GM21825 (cell line): ENCODE results near the gene OBP2B.

Experiments
- ATAC-seq: cut with Tn5 transposase; IDR thresholded peaks from one replicate; pipeline ENCODE4 v1.9.1; 2021; ENCODE audit warnings: mild to moderate bottlenecking, moderate library complexity; ENCODE audit not compliant: unreplicated experiment

The OBP2B gene

GRCh38 chr9:133169102-133169501 lies 39.9 kb downstream of the OBP2B start:
- ATAC-seq, result no peak

- ATAC-seq, result no peak
Observed at GRCh38 chr9:133168432-133168831, 40.6 kb downstream of the OBP2B start.

GRCh38 chr9:133167769-133168168 lies 41.3 kb downstream of the OBP2B start:
- no peak for ATAC-seq

GRCh38 chr9:133167096-133167730 lies 41.8 kb downstream of the OBP2B start:
- no peak for ATAC-seq

GRCh38 chr9:133166392-133166791 lies 42.7 kb downstream of the OBP2B start:
- no peak for ATAC-seq

- ATAC-seq, result no peak
Observed at GRCh38 chr9:133165452-133165730, 43.7 kb downstream of the OBP2B start.

- ATAC-seq, result no peak
Observed at GRCh38 chr9:133164191-133164590, 44.9 kb downstream of the OBP2B start.

GRCh38 chr9:133163504-133164172 lies 45.4 kb downstream of the OBP2B start, which contains the start of gene GBGT1:
Gene GBGT1, minus strand, starts transcription at chr9:133163914. Its CDS starts 1,502 bp downstream, at chr9:133162412.
- ATAC-seq, result no peak

GRCh38 chr9:133162861-133163503 lies 46.1 kb downstream of the OBP2B start:
- no peak for ATAC-seq

- ATAC-seq, result no peak
Observed at GRCh38 chr9:133161547-133161950, 47.5 kb downstream of the OBP2B start.

- no peak for ATAC-seq
Observed at GRCh38 chr9:133160742-133161546, 48.1 kb downstream of the OBP2B start.

- no peak for ATAC-seq
Observed at GRCh38 chr9:133158695-133159094, 50.4 kb downstream of the OBP2B start.
